ENCODE measurements around the gene HOXC6.

Gene HOXC6

GRCh38 chr12:54012631-54013409 lies 15.4 kb upstream of the HOXC6 start:
- peaks cover 1% of the 10 kb centered on the region for H3K9me3 Mint-ChIP-seq
- no peak for ATAC-seq (ENCODE audit: low read depth)
- peaks cover 2% of the 10 kb centered on the region for H3K36me3 Mint-ChIP-seq
- H3K27me3 Mint-ChIP-seq: peaks cover 38% of the 10 kb centered on the region
- H3K4me1 Mint-ChIP-seq: peaks cover 20% of the 10 kb centered on the region
- no peak for DNase-seq (ENCODE audit: low spot score in 2 of 2)
- H3K27ac Mint-ChIP-seq: no peak overlapping the region
- no peak overlapping the region for H3K4me3 Mint-ChIP-seq

- H3K27me3 Mint-ChIP-seq: peaks cover 34% of the 10 kb centered on the region
- H3K27ac Mint-ChIP-seq: peak overlapping the region; percentile 68
Measured at GRCh38 chr12:54014377-54015017, 13.7 kb upstream of the HOXC6 start.

GRCh38 chr12:54015018-54015931 lies 13.0 kb upstream of the HOXC6 start:
- peaks cover 29% of the 10 kb centered on the region for H3K27me3 Mint-ChIP-seq

More at GRCh38 chr12:54014377-54015017, 13.7 kb upstream of the HOXC6 start:
- Mint-ChIP-seq H3K4me1 (peaks cover 21% of the 10 kb centered on the region), H3K4me3 (no peak overlapping the region), H3K9me3 (peaks cover 1% of the 10 kb centered on the region), H3K36me3 (peaks cover 2% of the 10 kb centered on the region)
- ATAC-seq (ENCODE audit: low read depth) (no peak), DNase-seq (ENCODE audit: low spot score in 2 of 2) (no peak)

GRCh38 chr12:54016051-54016450 lies 12.2 kb upstream of the HOXC6 start:
- H3K4me3 Mint-ChIP-seq: no peak overlapping the region
- H3K4me1 Mint-ChIP-seq: peaks cover 21% of the 10 kb centered on the region
- peaks cover 2% of the 10 kb centered on the region for H3K36me3 Mint-ChIP-seq
- ATAC-seq (ENCODE audit: low read depth) (no peak), DNase-seq (ENCODE audit: low spot score in 2 of 2) (no peak)
- H3K27me3 Mint-ChIP-seq: peaks cover 26% of the 10 kb centered on the region
- peaks cover 1% of the 10 kb centered on the region for H3K9me3 Mint-ChIP-seq
- H3K27ac Mint-ChIP-seq: no peak overlapping the region

More at GRCh38 chr12:54015018-54015931, 13.0 kb upstream of the HOXC6 start:
- no peak overlapping the region for H3K4me3 Mint-ChIP-seq
- H3K9me3 Mint-ChIP-seq: peaks cover 1% of the 10 kb centered on the region
- peaks cover 22% of the 10 kb centered on the region for H3K4me1 Mint-ChIP-seq
- ATAC-seq (ENCODE audit: low read depth) (no peak), DNase-seq (ENCODE audit: low spot score in 2 of 2) (no peak)
- H3K36me3 Mint-ChIP-seq: peaks cover 2% of the 10 kb centered on the region
- peak overlapping the region; percentile 68 for H3K27ac Mint-ChIP-seq

GRCh38 chr12:54016478-54016964 lies 11.7 kb upstream of the HOXC6 start:
- H3K4me1 Mint-ChIP-seq: peaks cover 17% of the 10 kb centered on the region
- peaks cover 23% of the 10 kb centered on the region for H3K27me3 Mint-ChIP-seq
- DNase-seq (ENCODE audit: low spot score in 2 of 2): no peak

GRCh38 chr12:54017027-54017788 lies 11.0 kb upstream of the HOXC6 start:
- H3K36me3 Mint-ChIP-seq: peaks cover 2% of the 10 kb centered on the region
- H3K4me1 Mint-ChIP-seq: peaks cover 19% of the 10 kb centered on the region
- DNase-seq (ENCODE audit: low spot score in 2 of 2): no peak
- H3K4me3 Mint-ChIP-seq: peak overlapping the region; percentile 86
- H3K9me3 Mint-ChIP-seq: peaks cover 1% of the 10 kb centered on the region
- H3K27me3 Mint-ChIP-seq: peaks cover 22% of the 10 kb centered on the region
- peak; percentile 34 for ATAC-seq (ENCODE audit: low read depth)
- H3K27ac Mint-ChIP-seq: peak overlapping the region; percentile 85

More at GRCh38 chr12:54016478-54016964, 11.7 kb upstream of the HOXC6 start:
- peaks cover 2% of the 10 kb centered on the region for H3K36me3 Mint-ChIP-seq
- peaks cover 1% of the 10 kb centered on the region for H3K9me3 Mint-ChIP-seq
- H3K27ac Mint-ChIP-seq: no peak overlapping the region
- H3K4me3 Mint-ChIP-seq: no peak overlapping the region
- ATAC-seq (ENCODE audit: low read depth): no peak

GRCh38 chr12:54017878-54018467 lies 10.3 kb upstream of the HOXC6 start:
- H3K27ac Mint-ChIP-seq: peak overlapping the region; percentile 85
- H3K9me3 Mint-ChIP-seq: peaks cover 1% of the 10 kb centered on the region
- peak; percentile 81 for ATAC-seq (ENCODE audit: low read depth)
- H3K4me3 Mint-ChIP-seq: peak overlapping the region; percentile 86
- peaks cover 20% of the 10 kb centered on the region for H3K27me3 Mint-ChIP-seq
- peaks cover 19% of the 10 kb centered on the region for H3K4me1 Mint-ChIP-seq
- peaks cover 2% of the 10 kb centered on the region for H3K36me3 Mint-ChIP-seq
- DNase-seq (ENCODE audit: low spot score in 2 of 2): peak; percentile 71 to 72

GRCh38 chr12:54018468-54018984 lies 9.7 kb upstream of the HOXC6 start:
- Mint-ChIP-seq H3K36me3 (peaks cover 2% of the 10 kb centered on the region), H3K4me1 (peaks cover 19% of the 10 kb centered on the region), H3K27ac (peak overlapping the region; percentile 85), H3K4me3 (peak overlapping the region; percentile 86), H3K9me3 (peaks cover 1% of the 10 kb centered on the region), H3K27me3 (peaks cover 19% of the 10 kb centered on the region)
- DNase-seq (ENCODE audit: low spot score in 2 of 2): no peak
- ATAC-seq (ENCODE audit: low read depth): no peak

- Mint-ChIP-seq H3K4me3 (peak overlapping the region; percentile 41), H3K27me3 (peaks cover 22% of the 10 kb centered on the region), H3K27ac (no peak overlapping the region), H3K4me1 (peaks cover 19% of the 10 kb centered on the region), H3K9me3 (peaks cover 1% of the 10 kb centered on the region), H3K36me3 (peaks cover 2% of the 10 kb centered on the region)
- ATAC-seq (ENCODE audit: low read depth) (no peak), DNase-seq (ENCODE audit: low spot score in 2 of 2) (no peak)
Measured at GRCh38 chr12:54019091-54019811, 9.0 kb upstream of the HOXC6 start.

- H3K27ac Mint-ChIP-seq: no peak overlapping the region
- H3K36me3 Mint-ChIP-seq: peaks cover 2% of the 10 kb centered on the region
- DNase-seq (ENCODE audit: low spot score in 2 of 2) (no peak), ATAC-seq (ENCODE audit: low read depth) (no peak)
- peaks cover 23% of the 10 kb centered on the region for H3K27me3 Mint-ChIP-seq
- peaks cover 1% of the 10 kb centered on the region for H3K9me3 Mint-ChIP-seq
- no peak overlapping the region for H3K4me3 Mint-ChIP-seq
- H3K4me1 Mint-ChIP-seq: peaks cover 19% of the 10 kb centered on the region
Measured at GRCh38 chr12:54019924-54020590, 8.2 kb upstream of the HOXC6 start.

- DNase-seq (ENCODE audit: low spot score in 2 of 2) (no peak), ATAC-seq (ENCODE audit: low read depth) (no peak)
- Mint-ChIP-seq H3K27ac (no peak overlapping the region), H3K4me3 (no peak overlapping the region), H3K27me3 (peaks cover 23% of the 10 kb centered on the region), H3K36me3 (peaks cover 2% of the 10 kb centered on the region), H3K4me1 (peaks cover 19% of the 10 kb centered on the region), H3K9me3 (peaks cover 1% of the 10 kb centered on the region)
Measured at GRCh38 chr12:54020591-54021405, 7.4 kb upstream of the HOXC6 start.

Data from memory B cell (primary cell).